CD4-positive, alpha-beta T cell treated with Interleukin-10 for 1 hour (primary cell): ENCODE measurements around the gene OR2M3.
"Not testable (repeated sequence)": the region's sequence is repeated elsewhere in the genome, so short reads cannot be mapped to it uniquely, and the experiment has no call there.

Source experiments
- DNase-seq: peaks from one replicate; pipeline ENCODE4 v3.0.0-alpha.2; 2020

Gene OR2M3, protein sequence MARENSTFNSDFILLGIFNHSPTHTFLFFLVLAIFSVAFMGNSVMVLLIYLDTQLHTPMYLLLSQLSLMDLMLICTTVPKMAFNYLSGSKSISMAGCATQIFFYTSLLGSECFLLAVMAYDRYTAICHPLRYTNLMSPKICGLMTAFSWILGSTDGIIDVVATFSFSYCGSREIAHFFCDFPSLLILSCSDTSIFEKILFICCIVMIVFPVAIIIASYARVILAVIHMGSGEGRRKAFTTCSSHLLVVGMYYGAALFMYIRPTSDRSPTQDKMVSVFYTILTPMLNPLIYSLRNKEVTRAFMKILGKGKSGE

GRCh38 chr1:248196965-248197364 lies at the start of gene OR2M3:
Gene OR2M3 (plus strand): TSS chr1:248197265. CDS start chr1:248203068, 5,803 bp downstream.
- DNase-seq, result no peak

GRCh38 chr1:248152056-248152827 lies 44.8 kb upstream of the OR2M3 start:
- no peak for DNase-seq

DNA sequence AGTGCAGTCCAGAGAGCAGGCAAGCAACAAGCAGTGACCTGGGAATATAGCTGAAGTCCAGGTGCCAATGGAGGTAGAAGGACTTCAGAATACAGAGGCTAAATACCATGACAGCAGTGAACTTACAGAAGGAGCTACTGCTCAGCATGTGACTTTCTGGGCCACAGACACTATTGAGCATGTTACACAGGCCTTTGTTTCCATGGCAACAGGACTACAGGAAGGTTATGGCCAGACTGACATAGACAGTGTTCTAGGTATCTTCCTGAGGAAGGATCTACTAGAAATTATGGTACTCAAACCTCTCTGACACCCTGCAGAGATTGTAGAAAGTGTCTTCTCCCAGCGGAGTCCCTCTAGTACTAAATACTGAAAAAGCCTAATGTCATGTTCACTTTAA lies 41.1 kb upstream of the OR2M3 start:
- DNase-seq, result no peak

- DNase-seq, result no peak
Observed at GRCh38 chr1:248158758-248159157, 38.3 kb upstream of the OR2M3 start.

DNA sequence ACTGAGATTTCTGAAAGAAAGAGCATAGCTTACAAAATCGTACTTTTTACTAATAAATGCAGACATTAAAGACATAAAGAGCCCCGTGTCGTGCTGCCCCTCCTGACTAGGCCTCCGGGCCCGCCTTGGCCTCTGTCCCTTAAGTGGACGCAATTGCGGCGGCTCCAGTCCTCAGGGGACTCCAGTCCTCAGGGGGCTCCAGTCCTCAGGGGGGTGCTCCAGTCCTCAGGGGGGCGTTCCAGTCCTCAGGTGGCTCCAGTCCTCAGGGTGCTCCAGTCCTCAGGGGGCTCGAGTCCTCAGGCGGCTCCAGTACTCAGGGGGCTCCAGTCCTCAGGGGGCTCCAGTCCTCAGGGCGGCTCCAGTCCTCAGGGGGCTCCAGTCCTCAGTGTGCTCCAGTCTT lies 33.0 kb upstream of the OR2M3 start:
- DNase-seq, result no peak

DNA sequence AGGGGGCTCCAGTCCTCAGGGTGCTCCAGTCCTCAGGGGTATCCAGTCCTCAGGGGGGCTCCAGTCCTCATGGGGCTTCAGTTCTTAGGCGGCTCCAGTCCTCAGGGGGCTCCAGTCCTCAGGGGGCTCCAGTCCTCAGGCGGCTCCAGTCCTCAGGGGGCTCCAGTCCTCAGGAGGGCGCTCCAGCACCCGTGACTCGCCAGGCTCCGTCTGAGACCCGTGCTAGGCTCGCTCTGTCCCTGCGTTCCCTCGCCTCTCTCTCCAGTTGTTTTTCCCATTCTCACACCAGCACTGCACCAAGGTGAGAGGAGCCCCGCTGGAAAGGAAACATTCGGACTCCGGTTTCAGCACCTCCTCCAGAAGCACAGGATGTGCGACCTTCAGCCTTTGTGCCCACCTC lies 31.9 kb upstream of the OR2M3 start:
- no peak for DNase-seq

GRCh38 chr1:248174521-248174920 lies 22.5 kb upstream of the OR2M3 start, which contains the start of gene OR2M2:
Gene OR2M2 (plus strand): TSS chr1:248174821. CDS start chr1:248179986, 5,165 bp downstream.
- DNase-seq, result no peak

GRCh38 chr1:248183996-248184395 lies 13.1 kb upstream of the OR2M3 start:
- no peak for DNase-seq

- no peak for DNase-seq
Observed at GRCh38 chr1:248187363-248187762, 9.7 kb upstream of the OR2M3 start.

DNA sequence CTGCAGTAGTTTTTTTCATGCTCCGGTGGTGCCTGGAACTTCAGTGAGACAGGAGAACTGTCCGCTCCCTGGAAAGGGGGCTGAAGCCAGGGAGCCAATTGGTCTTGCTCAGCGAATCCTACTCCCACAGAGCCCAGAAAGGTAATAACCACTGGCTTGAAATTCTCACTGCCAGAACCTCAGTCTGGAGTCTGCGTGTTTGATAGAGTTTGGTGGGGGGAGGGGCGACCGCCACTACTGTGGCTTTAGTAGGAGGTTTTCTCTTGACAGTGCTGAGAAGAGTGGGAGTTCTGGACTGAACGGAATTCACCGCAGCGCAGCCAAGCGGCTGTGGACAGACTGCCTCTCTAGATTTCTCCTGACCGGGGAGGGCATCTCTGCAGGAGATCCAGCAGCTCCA lies 8.0 kb upstream of the OR2M3 start:
- no peak for DNase-seq

GRCh38 chr1:248194117-248194516 lies 2.9 kb upstream of the OR2M3 start:
- DNase-seq, result no peak

GRCh38 chr1:248215880-248216279 lies 18.8 kb downstream of the OR2M3 start:
- DNase-seq, result no peak

- no peak for DNase-seq
Observed at GRCh38 chr1:248225537-248225936, 28.5 kb downstream of the OR2M3 start.

- DNase-seq, result no peak
Observed at GRCh38 chr1:248229360-248229908, 32.4 kb downstream of the OR2M3 start.

GRCh38 chr1:248231117-248231516 lies 34.1 kb downstream of the OR2M3 start, which contains the start of gene OR2M4:
Gene OR2M4 (plus strand): TSS chr1:248231417. CDS start chr1:248238929, 7,512 bp downstream.
- no peak for DNase-seq

DNA sequence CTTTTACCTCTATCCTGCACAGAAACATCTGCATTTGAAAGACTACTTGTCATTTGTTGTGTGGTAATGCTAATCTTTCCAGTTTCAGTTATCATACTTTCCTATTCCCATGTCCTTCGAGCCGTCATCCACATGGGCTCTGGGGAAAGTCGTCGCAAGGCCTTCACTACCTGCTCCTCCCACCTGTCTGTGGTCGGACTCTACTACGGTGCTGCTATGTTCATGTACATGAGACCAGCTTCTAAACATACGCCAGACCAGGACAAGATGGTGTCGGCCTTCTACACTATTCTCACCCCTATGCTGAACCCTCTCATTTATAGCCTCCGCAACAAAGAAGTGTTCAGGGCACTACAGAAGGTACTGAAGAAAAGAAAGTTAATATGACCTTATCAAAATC lies 42.4 kb downstream of the OR2M3 start:
- no peak for DNase-seq

DNA sequence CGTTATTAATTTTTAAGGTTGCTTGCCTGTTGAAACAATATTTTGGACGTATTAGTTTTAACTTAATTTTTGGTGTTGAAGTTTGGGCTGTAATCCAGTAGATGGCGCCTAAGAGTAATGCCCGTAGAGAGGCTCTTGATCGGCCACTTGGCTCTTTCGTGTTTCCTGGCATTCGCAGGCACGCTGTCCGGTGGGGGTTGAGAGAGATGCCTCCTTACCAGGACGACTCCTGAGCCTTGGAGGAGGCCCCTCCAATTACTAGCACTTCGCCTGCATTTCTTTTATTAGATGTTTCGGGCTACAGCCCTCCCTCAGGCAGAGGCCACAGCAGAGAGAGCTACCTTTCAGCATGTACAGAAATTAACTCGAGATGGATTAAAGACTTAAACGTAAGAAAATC lies 46.1 kb downstream of the OR2M3 start:
- DNase-seq, result peak; percentile 32

DNA sequence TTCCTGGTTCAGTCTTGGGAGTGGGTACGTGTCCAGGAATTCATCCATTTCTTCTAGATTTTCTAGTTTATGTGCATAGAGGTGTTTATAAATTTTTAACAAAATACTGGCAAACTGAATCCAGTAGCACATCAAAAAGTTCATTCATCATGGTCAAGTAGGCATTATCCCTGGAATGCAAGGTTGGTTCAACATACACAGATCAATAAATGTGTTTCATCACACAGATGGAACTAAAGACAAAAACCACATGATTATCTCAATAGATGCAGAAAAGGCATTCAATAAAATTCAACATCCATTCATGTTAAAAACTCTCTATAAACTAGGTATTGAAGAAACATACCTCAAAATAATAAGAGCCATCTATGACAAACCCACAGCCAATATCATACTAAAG lies 62.2 kb downstream of the OR2M3 start:
- DNase-seq, result not testable (repeated sequence)
